UCSD-AML1 (cell line): ENCODE results near the gene NBPF6.
"Not testable (repeated sequence)": the region's sequence is repeated elsewhere in the genome, so short reads cannot be mapped to it uniquely, and the experiment has no call there.

ENCODE experiments used
- DNase-seq: peaks from one replicate; lab custom pipeline; 2025; ENCODE audit not compliant: unreplicated experiment; lab: John Stamatoyannopoulos, UW

NBPF6 gene

DNA sequence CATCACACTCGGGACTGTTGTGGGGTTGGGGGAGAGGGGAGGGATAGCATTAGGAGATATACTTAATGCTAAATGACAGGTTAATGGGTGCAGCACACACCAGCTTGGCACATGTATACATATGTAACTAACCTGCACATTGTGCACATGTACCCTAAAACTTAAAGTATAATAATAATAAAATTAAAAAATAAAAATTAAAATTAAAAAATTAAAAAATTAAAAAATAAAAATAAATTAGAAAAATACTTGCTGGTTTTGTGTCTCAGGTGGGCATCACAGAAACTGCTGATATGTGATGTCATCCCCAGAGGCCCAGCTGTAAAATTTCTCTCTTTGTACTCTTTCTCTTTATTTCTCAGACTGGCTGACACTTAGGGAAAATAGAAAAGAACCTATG lies 44.9 kb downstream of the NBPF6 start:
- DNase-seq = not testable (repeated sequence)

- not testable (repeated sequence) for DNase-seq
Measured at GRCh38 chr1:108496856-108497255, 46.7 kb downstream of the NBPF6 start.

DNA sequence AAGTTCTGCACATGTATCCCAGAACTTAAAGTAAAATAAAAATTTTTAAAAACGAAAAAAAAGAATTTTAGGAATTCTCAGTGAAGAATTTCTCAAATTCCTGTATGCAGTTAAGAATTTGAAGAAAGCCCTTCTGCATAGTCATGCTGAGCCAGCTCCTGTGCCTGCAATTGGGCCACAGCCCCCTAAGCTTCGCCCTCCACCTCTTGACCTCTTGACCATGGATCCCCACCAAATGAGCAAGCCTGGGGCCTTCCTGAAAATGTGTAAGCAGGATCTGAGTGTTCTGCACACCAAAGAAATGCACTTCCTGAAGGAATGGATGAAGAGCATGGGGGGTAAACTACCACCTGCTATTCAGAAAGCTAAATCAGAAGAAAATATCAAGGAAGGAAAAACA lies 52.0 kb downstream of the NBPF6 start:
- DNase-seq = no peak

- no peak for DNase-seq
Measured at GRCh38 chr1:108502624-108503023, 52.5 kb downstream of the NBPF6 start.

DNA sequence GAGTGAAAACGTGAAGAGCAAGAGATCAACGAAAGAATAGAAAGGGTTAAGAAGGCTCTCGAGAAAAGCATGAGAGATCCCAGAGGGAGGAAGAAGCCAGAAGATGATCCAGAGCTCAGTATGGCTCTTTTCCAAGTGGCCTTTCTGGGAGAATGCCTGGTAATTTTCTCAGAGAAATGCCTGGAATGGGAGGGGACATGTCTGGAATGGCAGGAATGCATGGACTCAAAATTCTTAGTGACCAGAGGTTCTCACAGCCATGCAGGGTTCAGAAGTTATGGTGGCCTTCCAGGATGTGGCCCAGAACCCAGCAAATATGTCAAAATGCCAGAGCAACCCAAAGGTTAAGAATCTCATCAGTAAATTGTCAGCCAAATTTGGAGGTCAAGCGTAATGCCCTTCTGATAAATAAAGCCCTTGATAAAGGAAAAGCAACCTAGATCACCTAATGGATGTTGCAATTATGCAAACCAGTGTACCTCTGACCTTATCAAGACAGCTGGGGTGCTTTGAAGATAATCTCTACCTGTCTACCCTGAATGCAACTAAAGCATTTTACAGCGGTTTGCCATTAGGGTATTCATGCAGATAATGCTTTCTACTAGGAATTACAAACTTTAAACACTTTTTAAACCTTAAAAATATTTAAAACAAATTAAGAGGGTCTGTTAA lies 53.1 kb downstream of the NBPF6 start:
- DNase-seq = no peak

GRCh38 chr1:108504447-108504846 lies 54.3 kb downstream of the NBPF6 start:
- DNase-seq = no peak

DNA sequence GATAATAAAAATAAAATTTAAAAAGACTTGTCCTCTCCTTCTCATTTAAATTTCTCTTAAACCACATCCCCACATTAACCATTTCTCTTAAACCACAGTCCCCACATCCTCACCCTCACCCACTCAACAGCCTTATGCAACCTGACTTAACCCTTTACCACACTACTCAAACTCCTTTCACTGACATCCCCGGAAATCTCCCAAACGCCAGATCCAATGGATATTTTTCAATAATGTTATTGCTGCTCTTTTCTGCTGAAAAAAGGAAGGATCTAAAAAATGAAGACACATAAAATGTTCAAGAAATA lies 55.6 kb downstream of the NBPF6 start:
- DNase-seq = no peak

DNA sequence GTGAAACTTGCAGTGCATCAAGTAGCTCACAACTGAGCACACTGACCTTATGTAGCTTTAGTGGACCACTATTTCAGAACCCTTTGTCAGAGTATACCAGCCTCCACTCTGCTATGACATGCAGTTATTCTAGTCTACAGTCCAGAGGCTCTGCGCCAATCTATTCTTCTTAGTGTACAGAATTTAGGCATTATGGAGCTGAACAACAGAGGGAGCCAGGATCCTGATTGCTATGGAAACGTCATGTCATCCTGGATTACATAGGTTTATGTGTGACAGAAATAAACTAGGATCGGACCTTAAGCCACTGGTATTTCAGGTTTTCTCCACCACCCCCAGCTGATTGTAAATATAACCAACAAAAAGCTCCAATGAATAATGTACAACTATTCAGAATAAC lies 61.6 kb downstream of the NBPF6 start:
- DNase-seq = no peak

DNA sequence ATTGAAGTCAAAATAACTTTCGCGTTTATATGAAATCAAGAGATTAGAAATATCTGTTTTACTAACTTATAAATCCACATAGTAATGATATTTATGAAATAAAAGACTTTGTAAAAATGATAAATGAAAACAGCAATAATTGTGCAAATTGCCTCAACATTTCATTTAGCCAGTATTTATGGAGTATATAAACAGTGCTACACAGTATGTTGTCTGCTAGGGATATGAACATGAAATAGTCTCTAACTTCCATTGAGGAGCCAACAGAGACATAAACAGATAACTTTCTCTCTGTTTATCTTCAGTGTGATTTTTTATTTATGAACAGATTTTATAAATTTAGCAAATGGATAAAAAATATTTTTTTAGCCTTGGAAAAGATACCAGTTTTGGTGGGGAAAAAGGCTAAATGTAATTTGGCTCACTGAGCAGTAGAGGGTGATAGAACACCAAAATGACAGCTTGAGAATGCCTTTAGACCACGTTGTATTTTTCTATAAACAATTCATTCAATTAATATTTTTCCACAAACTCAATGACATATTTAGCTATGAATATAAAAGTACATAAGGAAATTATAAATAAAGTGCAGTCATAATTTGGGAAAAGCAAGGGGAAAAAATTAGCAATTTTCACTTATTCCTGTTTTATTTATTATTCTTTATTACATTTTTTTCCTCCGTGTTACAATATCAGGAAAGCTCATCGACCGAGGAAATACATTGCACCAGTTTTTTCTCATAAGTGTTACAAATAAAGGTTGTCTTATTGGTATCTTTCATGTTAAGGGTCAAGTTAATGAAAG lies 62.3 kb downstream of the NBPF6 start:
- DNase-seq = no peak

DNA sequence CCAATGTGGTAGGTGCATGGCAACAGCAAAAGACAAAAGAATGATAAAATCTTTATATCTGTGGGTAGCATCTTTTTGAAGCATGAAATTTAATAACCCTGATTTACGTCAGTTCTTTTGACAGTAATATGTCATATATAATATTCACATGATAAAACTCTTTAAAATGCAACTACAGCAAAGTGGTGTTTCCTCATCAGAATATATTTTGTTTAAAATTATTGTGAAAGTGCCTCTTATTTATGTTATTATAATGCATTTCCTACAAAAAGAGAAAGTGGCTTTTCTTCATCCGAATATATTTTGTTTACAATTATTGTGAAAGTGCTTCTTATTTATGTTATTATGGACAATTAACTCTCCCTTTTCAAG lies 62.9 kb downstream of the NBPF6 start:
- no peak for DNase-seq

GRCh38 chr1:108513914-108514313 lies 63.8 kb downstream of the NBPF6 start:
- DNase-seq = not testable (repeated sequence)

- DNase-seq = not testable (repeated sequence)
Measured at GRCh38 chr1:108517301-108517897, 67.3 kb downstream of the NBPF6 start.
